Measurements from ENCODE around the gene KCTD10. TPM values are rescaled to one million over a fixed set of nuclear protein-coding genes. Genes with fewer than 3 reads are reported as not detected.

KCTD10 gene
- total and polyA plus RNA-seq, 9 of the 15 experiments (the other 6 are each of a cell fraction or from before 2014, with no cell fraction given) = 1.9 to 37.5 (median 15.7) TPM

DNA sequence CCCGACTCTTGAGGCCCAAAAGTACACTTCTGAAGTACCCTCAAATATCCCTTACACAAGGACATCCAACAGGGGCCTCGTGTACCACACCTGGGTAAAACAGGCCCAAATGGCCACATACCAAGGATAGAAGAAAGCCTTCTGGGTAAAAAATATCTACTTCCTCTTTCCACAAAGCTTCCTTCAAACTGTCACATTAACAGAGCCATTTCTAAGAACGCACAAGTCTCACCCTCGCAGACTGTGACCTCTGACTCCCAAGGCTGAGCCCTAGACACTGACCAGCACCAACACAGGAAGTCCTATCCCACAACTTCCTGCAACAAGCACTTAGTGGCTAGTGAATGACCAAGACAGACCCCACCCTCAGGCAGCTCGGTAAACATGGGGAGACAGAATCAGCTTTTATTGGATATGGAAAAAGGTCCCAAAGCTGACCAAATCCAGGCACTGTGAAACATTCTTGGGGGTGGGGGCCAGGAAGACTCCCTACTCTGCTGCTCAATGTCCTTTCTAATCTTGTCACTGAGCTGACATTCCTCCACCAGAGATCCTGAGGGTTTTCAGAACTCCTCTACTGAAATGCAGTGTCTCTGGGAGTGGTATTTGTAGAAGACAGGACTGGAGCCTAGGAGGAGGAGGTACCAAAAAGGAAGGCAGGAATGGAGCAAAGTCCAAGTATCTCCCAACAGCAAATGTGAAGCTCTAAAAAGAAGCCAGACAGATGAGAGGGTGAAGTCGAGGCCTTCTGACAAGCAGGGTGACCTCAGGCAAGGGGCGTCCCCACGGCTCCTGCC, 15.9 kb downstream of the KCTD10 start (continued):
- TF ChIP-seq CBX3 (IDR thresholded peaks at IDR 0.05; ENCODE audit: borderline replicate concordance in 1 of 2, low read length in 2 of 2) = peak in 1 of 2 experiments; percentile 74; a peak in 1 of 3 replicates
- no peak for TF ChIP-seq RFX5 (IDR thresholded peaks at IDR 0.05; ENCODE audit: low read depth, low read length)
- TF ChIP-seq GATA2 (CRISPR knock-in tag; IDR thresholded peaks at IDR 0.05) = no peak
- TF ChIP-seq NCOR1 (IDR thresholded peaks at IDR 0.05) = peak; percentile 83
- TF ChIP-seq MAFG (tag; conservative IDR thresholded peaks at IDR 0.05) = no peak
- TF ChIP-seq, protein P1, sequence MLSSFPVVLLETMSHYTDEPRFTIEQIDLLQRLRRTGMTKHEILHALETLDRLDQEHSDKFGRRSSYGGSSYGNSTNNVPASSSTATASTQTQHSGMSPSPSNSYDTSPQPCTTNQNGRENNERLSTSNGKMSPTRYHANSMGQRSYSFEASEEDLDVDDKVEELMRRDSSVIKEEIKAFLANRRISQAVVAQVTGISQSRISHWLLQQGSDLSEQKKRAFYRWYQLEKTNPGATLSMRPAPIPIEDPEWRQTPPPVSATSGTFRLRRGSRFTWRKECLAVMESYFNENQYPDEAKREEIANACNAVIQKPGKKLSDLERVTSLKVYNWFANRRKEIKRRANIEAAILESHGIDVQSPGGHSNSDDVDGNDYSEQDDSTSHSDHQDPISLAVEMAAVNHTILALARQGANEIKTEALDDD (IDR thresholded peaks at IDR 0.05) = peak; percentile 61; the same call in 1 of the 2 replicates
- no peak for TF ChIP-seq USF2 (CRISPR knock-in tag; IDR thresholded peaks at IDR 0.05)
- no peak for TF ChIP-seq ELK1 (CRISPR knock-in tag; IDR thresholded peaks at IDR 0.05)
- no peak for TF ChIP-seq HNRNPUL1 (IDR thresholded peaks at IDR 0.05; ENCODE audit: low read length)
- TF ChIP-seq, protein P2, sequence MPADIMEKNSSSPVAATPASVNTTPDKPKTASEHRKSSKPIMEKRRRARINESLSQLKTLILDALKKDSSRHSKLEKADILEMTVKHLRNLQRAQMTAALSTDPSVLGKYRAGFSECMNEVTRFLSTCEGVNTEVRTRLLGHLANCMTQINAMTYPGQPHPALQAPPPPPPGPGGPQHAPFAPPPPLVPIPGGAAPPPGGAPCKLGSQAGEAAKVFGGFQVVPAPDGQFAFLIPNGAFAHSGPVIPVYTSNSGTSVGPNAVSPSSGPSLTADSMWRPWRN (IDR thresholded peaks at IDR 0.05; ENCODE audit: low read depth) = peak; percentile 94
- TF ChIP-seq, protein P3, sequence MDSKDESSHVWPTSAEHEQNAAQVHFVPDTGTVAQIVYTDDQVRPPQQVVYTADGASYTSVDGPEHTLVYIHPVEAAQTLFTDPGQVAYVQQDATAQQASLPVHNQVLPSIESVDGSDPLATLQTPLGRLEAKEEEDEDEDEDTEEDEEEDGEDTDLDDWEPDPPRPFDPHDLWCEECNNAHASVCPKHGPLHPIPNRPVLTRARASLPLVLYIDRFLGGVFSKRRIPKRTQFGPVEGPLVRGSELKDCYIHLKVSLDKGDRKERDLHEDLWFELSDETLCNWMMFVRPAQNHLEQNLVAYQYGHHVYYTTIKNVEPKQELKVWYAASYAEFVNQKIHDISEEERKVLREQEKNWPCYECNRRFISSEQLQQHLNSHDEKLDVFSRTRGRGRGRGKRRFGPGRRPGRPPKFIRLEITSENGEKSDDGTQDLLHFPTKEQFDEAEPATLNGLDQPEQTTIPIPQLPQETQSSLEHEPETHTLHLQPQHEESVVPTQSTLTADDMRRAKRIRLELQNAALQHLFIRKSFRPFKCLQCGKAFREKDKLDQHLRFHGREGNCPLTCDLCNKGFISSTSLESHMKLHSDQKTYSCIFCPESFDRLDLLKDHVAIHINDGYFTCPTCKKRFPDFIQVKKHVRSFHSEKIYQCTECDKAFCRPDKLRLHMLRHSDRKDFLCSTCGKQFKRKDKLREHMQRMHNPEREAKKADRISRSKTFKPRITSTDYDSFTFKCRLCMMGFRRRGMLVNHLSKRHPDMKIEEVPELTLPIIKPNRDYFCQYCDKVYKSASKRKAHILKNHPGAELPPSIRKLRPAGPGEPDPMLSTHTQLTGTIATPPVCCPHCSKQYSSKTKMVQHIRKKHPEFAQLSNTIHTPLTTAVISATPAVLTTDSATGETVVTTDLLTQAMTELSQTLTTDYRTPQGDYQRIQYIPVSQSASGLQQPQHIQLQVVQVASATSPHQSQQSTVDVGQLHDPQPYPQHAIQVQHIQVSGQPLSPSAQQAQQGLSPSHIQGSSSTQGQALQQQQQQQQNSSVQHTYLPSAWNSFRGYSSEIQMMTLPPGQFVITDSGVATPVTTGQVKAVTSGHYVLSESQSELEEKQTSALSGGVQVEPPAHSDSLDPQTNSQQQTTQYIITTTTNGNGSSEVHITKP (IDR thresholded peaks at IDR 0.05; ENCODE audit: partially characterized antibody) = no peak
- TF ChIP-seq ZNF436 (CRISPR knock-in tag; IDR thresholded peaks at IDR 0.05) = no peak
- peak in 1 of 2 experiments; percentile 42; a peak in 1 of 4 replicates for TF ChIP-seq NRF1 (conservative IDR thresholded peaks at IDR 0.05 in 1 of 2, IDR thresholded peaks at IDR 0.05 in 1 of 2)
- TF ChIP-seq, protein P4, sequence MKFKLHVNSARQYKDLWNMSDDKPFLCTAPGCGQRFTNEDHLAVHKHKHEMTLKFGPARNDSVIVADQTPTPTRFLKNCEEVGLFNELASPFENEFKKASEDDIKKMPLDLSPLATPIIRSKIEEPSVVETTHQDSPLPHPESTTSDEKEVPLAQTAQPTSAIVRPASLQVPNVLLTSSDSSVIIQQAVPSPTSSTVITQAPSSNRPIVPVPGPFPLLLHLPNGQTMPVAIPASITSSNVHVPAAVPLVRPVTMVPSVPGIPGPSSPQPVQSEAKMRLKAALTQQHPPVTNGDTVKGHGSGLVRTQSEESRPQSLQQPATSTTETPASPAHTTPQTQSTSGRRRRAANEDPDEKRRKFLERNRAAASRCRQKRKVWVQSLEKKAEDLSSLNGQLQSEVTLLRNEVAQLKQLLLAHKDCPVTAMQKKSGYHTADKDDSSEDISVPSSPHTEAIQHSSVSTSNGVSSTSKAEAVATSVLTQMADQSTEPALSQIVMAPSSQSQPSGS (CRISPR knock-in tag; IDR thresholded peaks at IDR 0.05) = no peak
- no peak for TF ChIP-seq RBFOX2 (IDR thresholded peaks at IDR 0.05; ENCODE audit: low read depth, low read length)
- TF ChIP-seq SRSF7 (optimal IDR thresholded peaks at IDR 0.05; ENCODE audit: low read depth, low read length) = no peak
- TF ChIP-seq TCF15 (CRISPR knock-in tag; IDR thresholded peaks at IDR 0.05) = no peak
- no peak for TF ChIP-seq FOXA1 (IDR thresholded peaks at IDR 0.05; ENCODE audit: borderline replicate concordance)
